Measurements from ENCODE around the gene ACP3. TPM values are rescaled to one million over a fixed set of nuclear protein-coding genes. Genes with fewer than 3 reads are reported as not detected.

Gene ACP3
- total and polyA plus RNA-seq, 2 of the 13 experiments (the other 11 are each of a cell fraction or from before 2014, with no cell fraction given), result not detected

- no peak for TF ChIP-seq TFDP2 (CRISPR knock-in tag; IDR thresholded peaks at IDR 0.05)
- no peak for TF ChIP-seq KAT7 (CRISPR knock-in tag; IDR thresholded peaks at IDR 0.05; ENCODE audit: borderline replicate concordance)
- TF ChIP-seq ZFY (CRISPR knock-in tag; IDR thresholded peaks at IDR 0.05), result no peak
- no peak for TF ChIP-seq ZNF335 (CRISPR knock-in tag; IDR thresholded peaks at IDR 0.05)
- no peak for TF ChIP-seq MAFK (conservative IDR thresholded peaks at IDR 0.05 in 1 of 2, IDR thresholded peaks at IDR 0.05 in 1 of 2; ENCODE audit: low read length in 2 of 2)
- TF ChIP-seq IKZF4 (CRISPR knock-in tag; IDR thresholded peaks at IDR 0.05; ENCODE audit: borderline replicate concordance, low read depth, not compliant biosample characterization), result no peak
- TF ChIP-seq STAT5B (CRISPR knock-in tag; IDR thresholded peaks at IDR 0.05), result no peak
- TF ChIP-seq DDIT3 (CRISPR knock-in tag; IDR thresholded peaks at IDR 0.05), result no peak
- TF ChIP-seq HNF1B (CRISPR knock-in tag; IDR thresholded peaks at IDR 0.05), result no peak
Measured at GRCh38 chr3:132293251-132293650, 24.0 kb upstream of the ACP3 start (continued).

GRCh38 chr3:132294906-132295305, 22.3 kb upstream of the ACP3 start:
- H3K79me2 ChIP-seq (ENCODE audit: insufficient read depth, low read length), result no peaks in the 10 kb centered on the region
- no peaks in the 10 kb centered on the region for H3K4me1 ChIP-seq (ENCODE audit: insufficient read depth, low read length)
- H3K4me2 ChIP-seq (ENCODE audit: low read depth, low read length), result no peak overlapping the region
- ChIA-PET CTCF (ENCODE audit: low intra/inter-chr PET ratio, low total read pairs) (no interaction called here), POLR2A (no interaction called here)
- no peak for DNase-seq (ENCODE audit: low spot score)
- H3K9me3 ChIP-seq (ENCODE audit: low read length), result no peaks in the 10 kb centered on the region
- H3K27me3 ChIP-seq (ENCODE audit: control insufficient read depth in 1 of 2, insufficient read depth in 2 of 2, low read length in 2 of 2), result no peaks in the 10 kb centered on the region
- no peaks in the 10 kb centered on the region for H3K36me3 ChIP-seq (replicated peaks in 1 of 2; ENCODE audit: control insufficient read depth in 1 of 2, insufficient read depth in 2 of 2, low read length in 2 of 2)
- no peak for ATAC-seq
- intact Hi-C loops (cut with micrococcal nuclease; ENCODE audit: unreplicated experiment), result no loop called here
- no peak overlapping the region for H3K4me3 ChIP-seq (replicated peaks in 1 of 3; ENCODE audit: insufficient read depth in 1 of 3, low read depth in 2 of 3, low read length in 3 of 3)
- WGBS (ENCODE audit: low lambda C conversion rate), result 1% methylated on average over 5 of the region's 5 CpGs
- H4K20me1 ChIP-seq (ENCODE audit: insufficient read depth, low read length), result no peaks in the 10 kb centered on the region
- no peak overlapping the region for H3K9ac ChIP-seq (ENCODE audit: insufficient read depth, low read depth, low read length)
- H2AFZ ChIP-seq (ENCODE audit: low read length), result no peak overlapping the region
- in situ Hi-C loops (cut with HindIII; ENCODE audit: extremely low pct_ligation_motif_present, low pct_unique_long_range_greater_than_20kb), result no loop called here
- no TSS peak for BruUV-seq (replicated peaks)
- no peak for FAIRE-seq
- H3K27ac ChIP-seq (ENCODE audit: extremely low read length, insufficient read depth, low read length), result no peak overlapping the region
- TF ChIP-seq MXD1 (CRISPR knock-in tag; IDR thresholded peaks at IDR 0.05) (no peak), ZIK1 (CRISPR knock-in tag; IDR thresholded peaks at IDR 0.05; ENCODE audit: borderline replicate concordance, low read depth) (no peak), FOXP4 (CRISPR knock-in tag; IDR thresholded peaks at IDR 0.05) (no peak), CERS6 (CRISPR knock-in tag; IDR thresholded peaks at IDR 0.05) (no peak), ZNF296 (CRISPR knock-in tag; conservative IDR thresholded peaks at IDR 0.05) (no peak), MIER3 (CRISPR knock-in tag; IDR thresholded peaks at IDR 0.05; ENCODE audit: borderline replicate concordance) (no peak), RXRA (CRISPR knock-in tag; IDR thresholded peaks at IDR 0.05) (no peak), SMAD3 (CRISPR knock-in tag; IDR thresholded peaks at IDR 0.05) (no peak)

Measured in HepG2 (cell line).